CD4-positive, alpha-beta T cell (primary cell): Measurements from ENCODE around the gene APBA2. TPM values are rescaled to one million over a fixed set of nuclear protein-coding genes. Genes with fewer than 3 reads are reported as not detected.
"Not testable (repeated sequence)": the region's sequence is repeated elsewhere in the genome, so short reads cannot be mapped to it uniquely, and the experiment has no call there.

Experiments used
- ATAC-seq: fragments of 200-7000 bp; cut with Tn5 transposase; one replicate; pipeline ENCODE4 v1.10.0; 2022; ENCODE audit warnings: mild to moderate bottlenecking; ENCODE audit not compliant: poor library complexity
- CTCF ChIA-PET: fragments of 350-600 bp; sonication (Branson Sonifier 250); formaldehyde crosslinking; loops from one replicate; lab custom pipeline; 2021; ENCODE audit warnings: antibody characterized with exemption, inconsistent platforms; lab: Charles Lee
- POLR2A ChIA-PET: fragments of 350-600 bp; sonication (Branson Sonifier 250); formaldehyde crosslinking; loops from one replicate; lab custom pipeline; 2021; ENCODE audit warnings: antibody characterized with exemption, inconsistent platforms; lab: Charles Lee
- DNase-seq, 14 experiments: peaks; one replicate each; pipeline ENCODE4 v3.0.0-alpha.2; 2013 to 2020; ENCODE audit warnings: mixed read lengths in 2 of 14
- H3K27ac ChIP-seq, 2 donors: one replicate each; pipeline versions ENCODE4 v1.5.1 to v1.7.0; 2013; ENCODE audit warnings: low read length in 2 of 2, low read depth in 1 of 2, mild to moderate bottlenecking in 1 of 2
- H3K27me3 ChIP-seq, 2 experiments: 1 replicate in 1 of 2; 2 replicates in 1 of 2; pipeline versions ENCODE4 v1.6.1 to v1.7.0; 2013; ENCODE audit warnings: low read length in 2 of 2, control low read depth in 1 of 2, mild to moderate bottlenecking in 1 of 2, moderate library complexity in 1 of 2; ENCODE audit not compliant: insufficient read depth in 2 of 2, control insufficient read depth in 1 of 2
- H3K36me3 ChIP-seq: one replicate; pipeline ENCODE4 v1.6.1; 2013; ENCODE audit warnings: low read length, control low read depth; ENCODE audit not compliant: insufficient read depth
- H3K4me1 ChIP-seq: one replicate; pipeline ENCODE4 v1.6.1; 2013; ENCODE audit warnings: low read length, control low read depth; ENCODE audit not compliant: insufficient read depth
- H3K4me3 ChIP-seq: one replicate; pipeline ENCODE4 v1.5.1; 2013; ENCODE audit warnings: mild to moderate bottlenecking, low read length, moderate library complexity
- H3K9me3 ChIP-seq, 2 experiments: 1 replicate in 1 of 2; 2 replicates in 1 of 2; pipeline versions ENCODE4 v1.6.1 to v1.7.0; 2013; ENCODE audit warnings: low read length in 2 of 2, mild to moderate bottlenecking in 2 of 2, control low read depth in 1 of 2, moderate library complexity in 1 of 2; ENCODE audit not compliant: control insufficient read depth in 1 of 2, insufficient read depth in 1 of 2
- H3K27ac Mint-ChIP-seq: one replicate; pipeline ENCODE4 v1.8.0; 2020; ENCODE audit warnings: mixed read lengths
- H3K27me3 Mint-ChIP-seq: one replicate; pipeline ENCODE4 v1.8.0; 2021; ENCODE audit warnings: mixed read lengths
- H3K36me3 Mint-ChIP-seq: one replicate; pipeline ENCODE4 v1.8.0; 2021; ENCODE audit warnings: low read depth, mixed read lengths
- H3K4me1 Mint-ChIP-seq: one replicate; pipeline ENCODE4 v1.8.0; 2021; ENCODE audit warnings: low read depth, mixed read lengths
- H3K4me3 Mint-ChIP-seq: one replicate; pipeline ENCODE4 v1.8.0; 2020; ENCODE audit warnings: mild to moderate bottlenecking, mixed read lengths
- H3K9me3 Mint-ChIP-seq: one replicate; pipeline ENCODE4 v1.8.0; 2020; ENCODE audit warnings: mixed read lengths
- CTCF ChIP-seq: fragments of 200-600 bp; IDR thresholded peaks from one replicate; pipeline ENCODE4 v1.8.0; 2022; ENCODE audit warnings: antibody characterized with exemption, mild to moderate bottlenecking
- intact Hi-C, 2 experiments: fragments of 100-400 bp; cut with DNase I in 1 of 2; cut with micrococcal nuclease in 1 of 2; formaldehyde crosslinking; loops; one replicate each; pipeline versions ENCODE4 v1.15.1 to v1.9.0; 2023 to 2025; cut with DNase I, micrococcal nuclease
- total RNA-seq, 174 experiments: library from RNA in 2 of 174; stranded (reverse) in 2 of 174; gene quantifications; one replicate each; pipeline ENCODE4 v1.2.3 and lab custom pipeline; 2021 to 2026

The APBA2 gene
- total RNA-seq, 2 experiments from 2014 or later = 123 to 126 TPM

- Histone ChIP-seq H3K36me3 (no peaks in the 10 kb centered on the region), H3K4me3 (no peak overlapping the region), H3K9me3 (peaks cover 7 to 23% of the 10 kb centered on the region in 2 experiments), H3K27ac (no peak overlapping the region), H3K4me1 (no peaks in the 10 kb centered on the region), H3K27me3 (peaks cover 3 to 5% of the 10 kb centered on the region in 2 experiments)
- Mint-ChIP-seq H3K27ac (no peak overlapping the region), H3K27me3 (peaks cover 73% of the 10 kb centered on the region), H3K36me3 (peaks cover 7% of the 10 kb centered on the region), H3K4me3 (no peak overlapping the region), H3K4me1 (no peaks in the 10 kb centered on the region), H3K9me3 (peaks cover 10% of the 10 kb centered on the region)
- ChIA-PET POLR2A (no interaction called here), CTCF (no interaction called here)
- DNase-seq (no peak), ATAC-seq (no peak)
- intact Hi-C loops = no loop called here
- no peak for TF ChIP-seq CTCF
Measured at GRCh38 chr15:29162411-29162810, 276.6 kb downstream of the APBA2 start.

GRCh38 chr15:29167122-29167521 lies 281.3 kb downstream of the APBA2 start:
- H3K36me3 Mint-ChIP-seq, H3K27ac ChIP-seq, H3K4me3 Mint-ChIP-seq, POLR2A ChIA-PET, DNase-seq, CTCF ChIA-PET, H3K36me3 ChIP-seq, H3K27me3 ChIP-seq, intact Hi-C loops, H3K9me3 Mint-ChIP-seq, H3K4me1 Mint-ChIP-seq, H3K4me1 ChIP-seq, ATAC-seq, H3K27ac Mint-ChIP-seq, H3K4me3 ChIP-seq, H3K9me3 ChIP-seq: not testable (repeated sequence)
- peaks cover 61% of the 10 kb centered on the region for H3K27me3 Mint-ChIP-seq

Other genes with a start within 250 kb of the APBA2 start
- 1 to 10 TPM; 1.9 to 2.8 TPM for gene GOLGA8M, start 173.6 kb upstream of the APBA2 start, total RNA-seq
- gene GOLGA6L7, start 37.3 kb upstream of the APBA2 start, total RNA-seq = not detected